Fibroblast of mammary gland (primary cell): ENCODE measurements around the gene STUM.
A peak's percentile ranks its signal among the peaks of the same experiment; 100 is the strongest.

Source experiments
- DNase-seq: peaks from one replicate; pipeline ENCODE4 v3.0.0-alpha.2; 2010; ENCODE audit warnings: low read depth
- H3K4me3 ChIP-seq: 2 replicates; pipeline ENCODE4 v1.5.1; 2011; ENCODE audit warnings: low read depth, mild to moderate bottlenecking, low read length, moderate library complexity; ENCODE audit not compliant: control insufficient read depth
- TF ChIP-seq, protein P1 (sequence below): conservative IDR thresholded peaks from 2 replicates; pipeline ENCODE4 v1.5.1; 2011; ENCODE audit warnings: low read depth, low read length, inconsistent platforms; ENCODE audit not compliant: control insufficient read depth, insufficient read depth

STUM gene

DNA sequence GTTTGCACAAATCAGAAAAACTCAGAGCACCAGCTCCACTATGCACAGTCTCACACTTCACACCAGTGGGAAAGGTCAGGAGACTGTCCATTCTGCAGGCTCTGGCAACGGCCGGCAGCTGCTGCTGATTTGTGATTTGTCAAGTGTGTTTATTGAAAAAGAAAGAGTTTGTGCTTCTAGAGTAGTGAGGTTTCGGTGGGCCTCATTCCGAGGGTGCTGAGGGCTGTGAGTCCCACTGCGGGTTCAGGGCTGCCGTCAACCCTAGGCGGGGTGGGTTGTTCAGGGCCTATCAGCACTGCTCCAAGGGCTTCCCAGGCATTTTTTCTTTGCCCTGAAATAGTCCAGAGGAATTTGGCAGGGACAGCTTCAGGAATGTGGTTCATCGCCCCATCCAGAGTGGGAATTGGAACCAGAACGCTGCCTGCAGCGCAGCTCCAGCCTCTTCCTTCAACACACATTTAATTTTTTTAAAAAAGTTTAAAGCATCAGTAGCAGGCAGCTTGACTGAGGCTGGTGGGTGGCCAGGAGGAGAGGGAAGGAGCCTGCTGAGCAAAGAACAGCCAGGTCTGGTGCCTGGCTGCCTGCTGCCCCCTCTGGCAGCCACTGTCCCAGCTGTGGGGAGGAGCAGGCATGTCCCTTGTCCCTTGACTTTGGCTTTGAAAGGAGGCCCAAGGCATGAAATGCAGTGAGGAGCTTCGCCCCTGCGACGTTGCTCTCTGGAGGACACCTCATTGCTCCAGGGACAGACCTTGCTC lies 19.7 kb downstream of the STUM start:
- peak; percentile 15 for DNase-seq
- TF ChIP-seq, protein P1, sequence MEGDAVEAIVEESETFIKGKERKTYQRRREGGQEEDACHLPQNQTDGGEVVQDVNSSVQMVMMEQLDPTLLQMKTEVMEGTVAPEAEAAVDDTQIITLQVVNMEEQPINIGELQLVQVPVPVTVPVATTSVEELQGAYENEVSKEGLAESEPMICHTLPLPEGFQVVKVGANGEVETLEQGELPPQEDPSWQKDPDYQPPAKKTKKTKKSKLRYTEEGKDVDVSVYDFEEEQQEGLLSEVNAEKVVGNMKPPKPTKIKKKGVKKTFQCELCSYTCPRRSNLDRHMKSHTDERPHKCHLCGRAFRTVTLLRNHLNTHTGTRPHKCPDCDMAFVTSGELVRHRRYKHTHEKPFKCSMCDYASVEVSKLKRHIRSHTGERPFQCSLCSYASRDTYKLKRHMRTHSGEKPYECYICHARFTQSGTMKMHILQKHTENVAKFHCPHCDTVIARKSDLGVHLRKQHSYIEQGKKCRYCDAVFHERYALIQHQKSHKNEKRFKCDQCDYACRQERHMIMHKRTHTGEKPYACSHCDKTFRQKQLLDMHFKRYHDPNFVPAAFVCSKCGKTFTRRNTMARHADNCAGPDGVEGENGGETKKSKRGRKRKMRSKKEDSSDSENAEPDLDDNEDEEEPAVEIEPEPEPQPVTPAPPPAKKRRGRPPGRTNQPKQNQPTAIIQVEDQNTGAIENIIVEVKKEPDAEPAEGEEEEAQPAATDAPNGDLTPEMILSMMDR = peak; percentile 21

GRCh38 chr1:226568975-226569741 lies 20.6 kb downstream of the STUM start:
- H3K4me3 ChIP-seq = no peak overlapping the region
- TF ChIP-seq, protein P1 = no peak
- DNase-seq = no peak

More for the DNA sequence above, 19.7 kb downstream of the STUM start:
- H3K4me3 ChIP-seq = no peak overlapping the region

DNA sequence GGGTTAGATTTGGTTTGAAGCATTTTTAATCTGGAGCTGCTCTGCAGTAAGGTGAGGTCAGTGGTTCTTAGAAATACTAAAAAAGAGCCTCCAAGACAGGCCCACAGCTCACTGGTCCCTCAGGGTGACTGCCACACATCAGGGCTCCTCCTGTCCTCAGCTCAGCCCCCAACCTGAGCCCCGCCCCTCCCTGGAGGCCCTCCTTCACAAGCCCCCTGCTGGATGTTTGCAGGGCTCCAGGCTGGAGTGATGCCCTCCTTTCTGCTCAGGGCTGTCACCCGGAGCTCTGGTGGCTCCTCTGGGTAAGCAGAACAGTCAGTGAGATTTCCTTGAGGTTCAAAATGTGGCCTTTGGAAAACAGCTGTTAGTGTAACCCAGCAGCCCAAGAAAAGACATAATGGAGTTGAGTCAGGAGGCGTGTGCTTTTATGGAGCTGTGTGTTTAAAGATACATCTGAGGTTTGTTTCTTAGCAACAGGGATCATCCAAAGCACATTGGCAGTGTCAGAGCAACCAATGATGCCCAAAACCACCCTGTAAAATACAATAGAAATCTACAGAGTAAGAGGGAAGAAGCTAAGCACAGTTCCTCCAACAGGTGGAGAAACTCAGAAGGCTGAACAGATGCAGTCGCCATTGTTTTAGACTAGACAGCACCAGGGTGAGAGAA lies 21.4 kb downstream of the STUM start:
- H3K4me3 ChIP-seq = no peak overlapping the region
- TF ChIP-seq, protein P1 = peak; percentile 6
- no peak for DNase-seq

- TF ChIP-seq, protein P1 = no peak
- no peak for DNase-seq
Measured at GRCh38 chr1:226571893-226572292, 23.3 kb downstream of the STUM start.

DNA sequence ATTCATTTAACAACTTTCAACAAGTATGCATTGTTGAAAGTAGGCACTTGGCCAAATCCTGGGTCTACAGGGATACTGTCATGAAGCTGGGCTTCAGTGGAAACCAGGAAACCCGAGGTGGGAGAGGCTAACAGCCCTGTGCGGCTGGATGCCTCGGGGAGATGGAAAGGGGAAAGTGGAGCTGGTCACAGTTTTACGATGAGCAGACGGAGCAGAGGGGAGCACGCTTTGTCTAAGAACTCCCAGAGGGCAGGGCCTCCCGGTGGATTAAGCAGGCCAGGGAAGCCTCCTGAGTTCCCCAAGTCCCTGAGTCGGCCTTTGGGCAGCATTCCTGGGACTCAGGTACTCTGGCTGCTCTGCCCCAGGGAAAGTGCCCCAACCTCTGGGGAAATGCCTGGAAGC lies 23.8 kb downstream of the STUM start:
- DNase-seq = no peak
- no peak overlapping the region for H3K4me3 ChIP-seq
- TF ChIP-seq, protein P1 = no peak

More at GRCh38 chr1:226571893-226572292, 23.3 kb downstream of the STUM start:
- no peak overlapping the region for H3K4me3 ChIP-seq

DNA sequence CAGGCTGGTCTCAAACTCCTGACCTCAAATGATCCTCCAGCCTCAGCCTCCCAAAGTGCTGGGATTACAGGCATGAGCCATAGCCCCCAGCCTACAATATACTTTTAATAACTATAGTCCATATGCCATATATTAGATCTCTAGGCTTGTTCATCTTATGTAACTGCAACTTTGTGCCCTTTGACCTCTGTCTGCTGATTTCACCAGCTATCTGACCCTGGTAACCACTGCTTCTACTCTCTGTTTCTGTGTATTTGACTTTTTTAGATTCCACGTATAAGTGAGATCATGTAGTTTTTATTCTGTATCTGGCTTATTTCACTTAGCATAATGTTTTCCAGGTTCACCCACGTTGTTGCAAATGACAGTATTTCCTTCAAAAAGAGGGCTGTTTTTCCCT lies 25.5 kb downstream of the STUM start:
- TF ChIP-seq, protein P1 = no peak
- H3K4me3 ChIP-seq = no peak overlapping the region

More for the DNA sequence above, 25.5 kb downstream of the STUM start:
- no peak for DNase-seq
